GM21529 (cell line): Measurements from ENCODE around the gene RAB3C.

Source experiments
- ATAC-seq: cut with Tn5 transposase; IDR thresholded peaks from one replicate; pipeline ENCODE4 v1.9.1; 2021; ENCODE audit not compliant: unreplicated experiment

Gene RAB3C

DNA sequence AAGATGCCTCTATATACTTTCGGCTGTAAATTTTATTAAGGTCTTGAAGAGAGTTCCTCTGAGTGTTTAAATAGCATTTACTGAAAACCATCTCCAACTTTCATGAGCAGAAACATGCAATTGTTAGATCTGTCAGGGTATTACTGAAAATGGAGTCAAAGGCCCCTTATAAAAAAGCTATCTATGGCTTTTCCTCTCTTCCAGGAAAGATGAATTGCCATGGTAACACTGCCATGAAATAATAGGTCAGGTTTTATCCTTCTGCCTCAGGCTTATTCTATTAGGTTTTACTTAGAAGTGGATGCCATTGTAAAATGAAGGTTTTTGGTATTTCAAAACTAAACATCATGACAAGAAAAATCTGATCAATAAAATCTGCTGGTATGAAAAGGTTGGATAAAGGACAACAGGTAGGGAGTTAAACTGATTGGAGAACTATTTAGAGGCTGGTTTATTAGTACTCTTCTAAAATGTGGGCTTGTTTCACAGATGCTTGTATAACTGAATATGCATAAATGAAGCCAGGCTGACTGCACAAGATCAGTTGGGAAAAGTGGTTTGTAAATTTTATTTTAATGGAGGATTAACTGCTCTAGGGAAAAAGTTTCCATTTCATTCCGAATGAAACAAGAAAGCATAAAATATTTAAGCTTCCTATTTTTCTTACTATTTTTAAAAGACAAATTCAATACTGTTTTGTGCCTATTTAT lies 135.5 kb downstream of the RAB3C start:
- no peak for ATAC-seq

- ATAC-seq: no peak
Measured at GRCh38 chr5:58722160-58722559, 139.3 kb downstream of the RAB3C start.

DNA sequence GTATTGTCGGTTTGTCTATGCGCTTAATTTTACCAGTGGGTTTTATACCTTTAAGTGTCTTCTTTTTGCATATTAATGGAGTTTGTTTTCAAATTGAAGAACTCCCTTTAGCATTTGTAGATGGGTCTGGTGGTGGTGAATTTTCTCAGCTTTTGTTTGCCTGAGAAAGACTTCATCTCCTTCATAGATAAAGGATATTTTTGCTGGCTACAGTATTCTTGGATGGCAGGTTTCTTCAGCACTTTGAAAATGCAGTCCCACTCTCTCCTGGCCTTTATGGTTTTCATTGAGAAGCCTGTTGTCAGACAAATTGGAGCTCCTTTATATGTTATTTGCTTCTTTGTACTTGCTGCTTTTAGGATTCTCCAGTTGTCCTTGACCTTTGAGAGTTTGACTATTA lies 142.1 kb downstream of the RAB3C start:
- no peak for ATAC-seq

DNA sequence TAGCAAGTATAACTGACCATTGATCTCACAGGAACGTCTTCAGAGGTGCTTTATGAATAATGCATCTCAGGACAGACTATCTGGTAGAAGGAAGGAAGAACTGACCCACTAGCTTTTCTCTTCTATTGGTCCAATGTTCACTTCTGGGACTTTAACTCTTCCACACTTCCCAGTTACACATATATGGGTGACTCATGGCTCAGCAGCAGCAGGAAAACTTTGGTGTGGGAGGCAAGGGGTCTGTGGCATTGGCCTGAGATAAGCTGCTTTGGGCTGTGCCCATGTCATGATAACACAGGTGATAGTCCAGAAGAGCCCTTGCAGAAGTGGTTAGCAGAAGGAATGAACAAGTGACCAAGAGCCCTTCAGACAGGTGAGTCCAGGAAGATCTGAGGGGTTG lies 148.8 kb downstream of the RAB3C start:
- no peak for ATAC-seq

DNA sequence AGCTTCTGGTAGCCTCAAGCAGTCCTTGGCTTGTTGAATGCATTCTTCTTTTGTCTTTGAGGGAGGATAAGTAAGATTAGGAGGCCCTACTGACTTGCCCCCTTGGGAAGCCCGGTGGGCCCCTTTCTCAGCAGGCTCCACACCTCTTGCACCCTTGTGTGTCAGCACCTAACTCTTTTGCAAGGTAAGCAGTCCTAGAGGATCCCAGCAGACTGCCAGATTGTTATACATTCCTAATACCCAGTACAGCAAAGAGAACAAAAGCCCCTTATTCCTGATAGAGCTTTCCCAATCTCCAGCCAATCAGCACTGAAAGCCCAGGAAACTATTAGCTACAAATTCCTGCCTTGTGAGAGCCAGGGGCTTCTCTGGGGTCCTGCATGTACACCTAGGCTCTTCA lies 152.8 kb downstream of the RAB3C start:
- ATAC-seq: no peak

GRCh38 chr5:58736214-58736613 lies 153.3 kb downstream of the RAB3C start:
- no peak for ATAC-seq

- no peak for ATAC-seq
Measured at GRCh38 chr5:58737671-58738070, 154.8 kb downstream of the RAB3C start.

- no peak for ATAC-seq
Measured at GRCh38 chr5:58738336-58738735, 155.5 kb downstream of the RAB3C start.

DNA sequence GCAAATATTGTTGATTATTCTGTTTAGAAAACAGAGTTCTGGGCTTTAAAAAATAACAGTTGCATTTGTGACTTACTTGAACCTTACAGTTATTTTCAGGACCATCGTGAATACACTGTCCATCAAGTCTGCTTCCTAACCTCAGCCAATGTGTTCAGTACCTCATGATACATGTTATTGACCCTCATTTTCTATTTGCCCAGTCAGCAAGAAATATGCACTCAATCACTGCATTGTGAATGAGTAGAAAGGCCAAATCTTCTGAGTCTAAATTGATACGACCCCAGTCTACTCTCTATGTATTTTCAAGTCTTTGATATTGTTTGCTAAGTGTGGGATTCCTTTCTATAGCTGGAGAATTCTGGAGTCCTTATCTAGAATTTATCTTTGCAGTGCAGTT lies 156.2 kb downstream of the RAB3C start:
- ATAC-seq: no peak

- ATAC-seq: no peak
Measured at GRCh38 chr5:58740956-58741355, 158.1 kb downstream of the RAB3C start.

DNA sequence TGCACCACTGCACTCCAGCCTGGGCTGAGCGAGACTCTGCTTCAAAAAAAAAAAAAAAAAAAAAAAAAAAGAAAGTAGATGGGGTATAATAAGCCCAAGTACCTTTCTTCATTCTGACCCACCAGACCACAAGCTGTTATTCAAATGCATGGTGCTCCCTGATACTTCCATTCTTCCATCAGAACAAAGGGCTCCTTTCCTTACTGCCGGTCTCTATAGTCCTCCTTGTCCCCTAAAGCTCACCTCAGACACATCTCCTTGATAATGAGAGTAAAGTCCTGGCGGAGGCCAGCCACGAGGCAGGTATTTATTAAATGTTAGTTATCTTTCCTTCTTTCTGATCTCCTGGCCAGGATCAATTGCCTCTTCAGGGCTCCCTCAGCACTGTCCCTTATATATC lies 162.5 kb downstream of the RAB3C start:
- no peak for ATAC-seq

- ATAC-seq: no peak
Measured at GRCh38 chr5:58746321-58746720, 163.4 kb downstream of the RAB3C start.

GRCh38 chr5:58750036-58750435 lies 167.2 kb downstream of the RAB3C start:
- no peak for ATAC-seq

DNA sequence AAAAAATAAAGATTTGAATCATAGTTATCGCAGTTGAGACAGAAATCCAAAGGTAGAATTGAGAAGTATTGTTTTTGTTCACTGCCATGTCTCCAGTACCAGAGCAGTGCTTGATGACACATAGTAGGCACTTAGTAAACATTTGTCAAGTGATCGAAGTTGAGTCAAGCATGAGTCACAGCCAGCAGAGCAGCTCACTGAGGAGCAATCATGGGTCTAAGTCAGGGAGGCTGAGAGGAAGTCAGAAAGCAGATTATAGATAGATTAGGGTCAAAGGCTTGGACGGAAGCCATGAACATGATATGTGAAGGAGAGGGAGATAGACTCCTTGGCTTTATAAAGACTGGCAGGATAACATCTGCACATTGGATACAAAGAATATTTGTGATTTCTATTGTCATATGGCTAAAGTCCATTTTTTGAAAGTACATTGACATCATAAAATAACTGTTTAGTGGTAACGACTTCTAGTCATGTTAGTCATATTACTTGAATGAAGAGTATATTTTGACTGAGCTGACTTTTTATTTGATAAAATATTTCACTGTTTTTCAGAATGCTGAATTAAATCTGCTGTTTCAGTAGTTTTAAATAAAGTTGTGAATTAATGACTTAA lies 168.5 kb downstream of the RAB3C start:
- ATAC-seq: no peak

- ATAC-seq: no peak
Measured at GRCh38 chr5:58752104-58752503, 169.2 kb downstream of the RAB3C start.

DNA sequence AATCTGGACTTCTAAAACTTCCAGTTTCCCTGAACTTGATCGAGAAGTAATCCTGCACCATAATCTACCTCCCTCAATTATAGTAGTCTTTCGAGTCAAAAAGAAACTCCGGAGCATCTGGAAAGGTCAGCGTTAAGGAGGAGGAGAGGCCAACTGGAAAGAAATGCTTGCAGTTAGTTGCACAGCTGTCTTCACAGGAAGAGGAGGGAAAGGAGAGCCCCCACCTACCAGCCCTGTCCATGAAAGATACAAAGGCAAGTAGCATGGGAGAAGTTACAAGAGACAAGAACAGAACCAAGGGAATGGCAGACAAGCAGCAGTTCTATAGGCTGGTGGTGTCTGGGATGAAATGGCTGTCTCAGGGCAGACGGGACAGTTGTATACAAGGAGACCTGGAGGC lies 170.6 kb downstream of the RAB3C start:
- no peak for ATAC-seq

- no peak for ATAC-seq
Measured at GRCh38 chr5:58754250-58754649, 171.4 kb downstream of the RAB3C start.

DNA sequence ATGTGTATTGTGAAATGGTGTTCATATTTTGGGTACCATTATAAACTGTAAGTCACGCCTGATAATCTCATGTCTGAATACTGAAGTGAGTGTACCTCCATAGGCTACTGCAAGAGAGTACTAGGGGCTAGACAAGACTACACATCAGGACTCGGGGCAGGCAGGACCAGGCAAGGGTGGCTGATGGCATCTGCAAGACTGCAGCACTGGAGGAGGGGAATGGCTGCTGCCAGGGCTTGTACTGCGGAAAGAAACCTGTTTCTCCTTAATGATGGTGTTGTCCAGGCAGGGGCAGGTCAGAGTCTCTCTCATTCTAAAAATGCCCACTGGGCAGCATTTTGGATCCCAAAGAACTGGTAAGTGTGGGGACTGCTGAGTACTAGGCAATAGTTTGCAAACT lies 172.5 kb downstream of the RAB3C start:
- no peak for ATAC-seq

DNA sequence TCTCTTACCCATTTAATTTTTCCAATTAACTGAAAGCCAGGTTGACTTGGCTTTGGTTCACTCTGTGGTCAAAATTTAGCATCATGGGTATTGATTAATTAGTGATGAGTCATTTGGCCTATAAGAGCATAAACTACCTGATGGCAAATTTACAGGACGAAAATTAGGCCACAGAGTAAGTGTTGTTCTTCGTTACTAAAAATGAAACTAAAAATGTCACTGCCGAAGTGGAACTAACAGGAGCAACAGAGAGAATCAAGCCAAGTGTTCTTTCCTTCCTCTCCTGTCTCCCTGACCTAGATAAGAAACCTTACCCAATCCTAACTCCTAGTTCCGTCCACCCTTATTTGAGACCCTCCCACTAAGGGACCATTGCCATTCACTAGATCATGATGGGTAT lies 176.9 kb downstream of the RAB3C start:
- peak; percentile 88 for ATAC-seq

- ATAC-seq: no peak
Measured at GRCh38 chr5:58760222-58760621, 177.3 kb downstream of the RAB3C start.

DNA sequence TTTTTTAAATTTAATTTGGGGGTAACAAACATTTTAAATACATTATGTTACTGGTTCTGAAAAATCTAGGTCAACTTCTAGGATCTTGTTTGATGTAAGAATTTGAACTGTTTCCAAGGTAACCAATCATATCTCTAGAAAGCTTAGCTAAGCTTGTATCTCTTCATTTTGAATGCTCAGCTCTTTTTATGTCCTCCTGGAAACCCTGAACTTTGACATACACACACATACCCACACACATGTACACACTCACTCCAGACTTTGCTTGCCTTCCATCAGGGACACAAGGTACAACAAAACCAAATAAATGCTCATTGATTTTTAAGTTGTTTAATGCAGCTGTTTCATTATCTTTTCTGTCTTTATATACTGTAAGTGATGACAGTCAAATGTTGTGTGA lies 178.5 kb downstream of the RAB3C start:
- no peak for ATAC-seq

DNA sequence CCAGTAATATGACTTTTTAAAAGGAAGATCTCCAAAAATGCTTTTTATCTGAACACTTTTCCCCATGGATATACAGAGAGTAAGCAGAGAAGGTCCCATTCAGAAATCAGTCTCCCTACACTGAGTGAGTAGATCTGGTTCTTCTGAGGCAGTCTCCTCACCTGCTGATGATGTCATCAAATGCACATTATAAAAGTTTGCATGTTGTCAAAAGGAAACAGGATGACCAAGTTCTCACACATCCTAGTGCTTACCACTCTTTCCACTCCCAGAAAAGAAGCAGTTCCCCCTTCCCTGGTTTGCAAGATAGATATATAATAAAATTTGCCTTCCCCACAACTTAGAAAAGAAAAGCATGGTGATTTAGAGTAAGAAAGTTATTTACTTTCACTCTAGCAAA lies 180.5 kb downstream of the RAB3C start:
- ATAC-seq: no peak

DNA sequence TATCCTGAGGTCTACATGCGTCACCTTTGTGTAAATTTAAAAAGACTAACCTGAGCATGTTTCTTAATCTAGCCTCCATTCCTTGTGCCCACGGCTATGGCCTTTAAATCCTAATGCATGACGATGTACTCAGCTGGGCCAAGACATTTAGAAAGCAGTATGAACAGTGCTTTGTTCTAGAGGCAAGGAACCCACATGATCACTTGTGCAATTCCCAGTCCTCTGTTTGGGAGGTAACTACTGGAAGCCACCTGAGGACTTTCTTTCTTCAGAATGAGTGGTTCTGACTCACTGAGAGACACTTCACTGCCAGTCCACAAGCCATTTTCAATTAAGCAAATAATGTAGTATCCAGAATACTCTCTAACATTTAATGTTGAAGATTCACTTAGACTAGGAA lies 181.3 kb downstream of the RAB3C start:
- ATAC-seq: no peak
